ENCODE measurements around the gene MAP2.
"Not testable (repeated sequence)": the region's sequence is repeated elsewhere in the genome, so short reads cannot be mapped to it uniquely, and the experiment has no call there.

Gene MAP2

DNA sequence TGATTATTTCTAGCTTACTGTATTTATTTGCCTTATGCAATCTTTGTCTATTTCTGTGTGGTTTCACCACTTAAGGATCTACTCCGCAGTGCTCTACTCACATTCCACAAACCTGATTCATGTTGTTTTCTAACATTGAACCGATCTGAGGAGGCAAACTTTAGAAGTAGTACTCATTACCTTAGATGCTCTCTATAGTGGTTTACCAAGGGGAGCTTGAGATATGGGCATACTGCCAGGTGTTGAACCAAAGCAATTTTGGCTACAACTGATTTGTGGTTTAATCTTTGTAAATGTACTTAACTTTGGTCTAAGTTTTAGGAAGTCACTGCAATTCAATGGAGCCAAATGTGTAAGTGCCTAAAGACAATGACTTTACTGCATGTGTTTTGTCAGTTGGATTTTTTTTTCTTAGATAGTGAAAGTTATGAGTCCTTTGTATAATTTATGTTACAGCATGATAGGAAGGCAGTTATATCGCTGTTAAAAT, 50.1 kb downstream of the MAP2 start:
- no peak for TF ChIP-seq CTCF (conservative IDR thresholded peaks at IDR 0.05)
- H3K27ac ChIP-seq: no peak overlapping the region

- no peak for TF ChIP-seq CTCF (conservative IDR thresholded peaks at IDR 0.05)
- H3K27ac ChIP-seq: no peak overlapping the region
These were observed 51.1 kb downstream of the MAP2 start for GRCh38 chr2:209474960-209475359.

DNA sequence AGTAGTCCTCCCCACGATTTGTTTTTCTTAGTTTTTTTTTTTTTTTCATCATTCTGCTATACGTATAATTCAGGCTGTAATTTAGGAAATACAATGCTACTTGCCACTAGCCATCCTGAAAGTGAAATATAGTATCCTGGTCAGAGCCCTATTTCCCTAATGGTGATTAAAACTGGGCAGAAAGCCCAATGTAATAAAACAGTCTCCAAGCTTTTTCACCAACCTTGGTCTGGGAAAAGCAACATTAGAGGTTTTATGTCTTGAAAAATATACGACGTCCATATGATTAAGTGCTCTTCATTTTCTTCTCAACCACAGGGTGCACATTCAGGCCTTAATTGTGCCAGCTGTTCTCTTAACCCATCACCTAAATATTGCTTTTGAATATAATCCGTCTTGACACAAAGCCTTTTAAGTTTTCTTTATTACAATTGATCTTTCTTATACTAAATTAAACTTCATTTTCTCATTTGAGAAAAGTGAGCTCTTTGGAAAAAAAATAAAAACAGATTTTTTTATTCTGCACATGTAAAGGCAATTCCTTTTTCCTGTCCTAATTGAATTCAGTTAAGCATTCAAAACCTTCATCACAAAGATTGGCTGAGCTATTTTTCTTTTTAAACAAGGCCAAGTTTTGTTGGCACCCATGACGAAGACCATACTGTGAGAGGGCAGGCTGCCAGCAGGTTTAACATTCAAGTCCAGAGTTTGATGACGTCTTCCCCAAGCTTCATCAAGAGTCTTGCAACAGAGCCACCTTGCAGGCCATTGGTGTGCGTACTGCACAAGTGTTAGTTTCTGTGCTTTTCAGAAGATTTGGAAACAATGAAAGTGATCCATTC, 52.7 kb downstream of the MAP2 start:
- H3K27ac ChIP-seq: peak overlapping the region; percentile 10; the same call in 1 of the 2 replicates
- TF ChIP-seq CTCF (conservative IDR thresholded peaks at IDR 0.05): no peak

DNA sequence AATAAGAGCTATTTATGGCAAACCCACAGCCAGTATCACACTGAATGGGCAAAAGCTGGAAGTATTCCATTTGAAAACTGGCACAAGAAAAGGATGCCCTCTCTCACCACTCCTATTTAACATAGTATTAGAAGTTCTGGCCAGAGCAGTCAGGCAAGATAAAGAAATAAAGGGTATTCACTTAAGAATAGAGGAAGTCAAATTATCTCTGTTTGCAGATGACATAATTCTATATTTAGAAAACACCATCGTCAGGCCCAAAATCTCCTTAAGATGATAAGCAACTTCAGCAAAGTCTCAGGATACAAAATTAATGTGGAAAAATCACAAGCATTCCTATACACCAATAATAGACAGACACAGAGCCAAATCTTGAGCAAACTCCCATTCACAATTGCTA, 68.4 kb downstream of the MAP2 start:
- H3K27ac ChIP-seq: not testable (repeated sequence)

GRCh38 chr2:209495068-209495620, 71.3 kb downstream of the MAP2 start:
- peak overlapping the region; percentile 42 for H3K27ac ChIP-seq

DNA sequence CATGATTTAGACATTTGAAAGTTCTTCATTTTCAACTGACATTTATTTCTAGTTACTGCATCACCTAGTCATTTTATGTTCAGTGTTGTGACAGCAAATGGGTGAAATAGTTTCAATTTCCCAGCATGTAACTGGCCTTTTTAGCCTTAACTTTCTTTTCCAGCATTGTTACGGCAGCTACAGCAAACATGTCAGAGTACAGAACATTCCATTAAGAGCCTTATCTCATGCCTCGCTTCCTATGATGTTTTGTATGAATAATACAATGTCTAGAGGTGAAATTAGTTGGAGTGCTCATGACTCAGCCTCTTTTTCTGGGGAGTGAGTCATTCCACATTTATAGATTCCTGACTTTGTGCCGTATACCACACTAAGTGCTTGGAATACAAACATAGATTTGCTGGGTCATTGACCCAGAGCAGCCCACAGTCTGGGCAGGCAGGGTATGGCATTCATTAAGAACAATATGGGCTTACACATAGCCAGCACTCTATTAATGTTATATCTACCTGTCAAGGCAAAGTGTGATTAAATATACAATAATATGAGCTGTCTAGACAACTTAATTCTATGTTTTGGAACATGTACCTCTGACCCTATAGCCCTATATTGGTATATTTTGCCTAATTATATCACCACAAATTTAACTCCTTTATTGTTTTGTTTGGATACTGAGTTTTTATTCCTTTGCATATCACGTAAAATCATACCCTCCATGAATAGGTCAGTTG, 72.2 kb downstream of the MAP2 start:
- no peak for TF ChIP-seq CTCF (conservative IDR thresholded peaks at IDR 0.05)
- peak overlapping the region; percentile 42 for H3K27ac ChIP-seq

DNA sequence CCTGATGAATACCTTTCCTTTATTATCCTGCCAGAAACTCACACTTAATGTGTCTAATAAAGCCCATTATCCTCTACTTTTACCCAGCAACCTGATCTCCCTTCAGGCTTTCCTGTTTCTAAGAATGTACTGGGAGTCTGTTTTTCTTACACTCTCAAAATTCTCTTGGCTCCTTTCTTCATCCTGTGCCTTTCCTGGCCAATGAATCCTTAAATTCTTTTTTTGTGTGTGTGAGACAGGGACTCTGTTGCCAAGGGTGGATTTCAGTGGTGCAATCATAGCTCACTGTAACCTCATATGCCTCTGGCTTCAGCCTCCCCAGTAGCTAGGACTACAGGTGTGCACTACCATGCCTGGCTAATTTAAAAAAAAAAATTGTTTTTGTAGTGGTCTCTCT, 72.7 kb downstream of the MAP2 start:
- no peak for TF ChIP-seq CTCF (conservative IDR thresholded peaks at IDR 0.05)
- H3K27ac ChIP-seq: peak overlapping the region; percentile 42

- H3K27ac ChIP-seq: no peak overlapping the region
- no peak for TF ChIP-seq CTCF (conservative IDR thresholded peaks at IDR 0.05)
These were observed 74.8 kb downstream of the MAP2 start for GRCh38 chr2:209498614-209499013.
